GM18861 (cell line): ENCODE measurements around the gene LSP1.
"Not testable (repeated sequence)": the region's sequence is repeated elsewhere in the genome, so short reads cannot be mapped to it uniquely, and the experiment has no call there.

Experiments used
- ATAC-seq: cut with Tn5 transposase; IDR thresholded peaks from one replicate; pipeline ENCODE4 v1.9.1; 2021; ENCODE audit not compliant: unreplicated experiment

The LSP1 gene

DNA sequence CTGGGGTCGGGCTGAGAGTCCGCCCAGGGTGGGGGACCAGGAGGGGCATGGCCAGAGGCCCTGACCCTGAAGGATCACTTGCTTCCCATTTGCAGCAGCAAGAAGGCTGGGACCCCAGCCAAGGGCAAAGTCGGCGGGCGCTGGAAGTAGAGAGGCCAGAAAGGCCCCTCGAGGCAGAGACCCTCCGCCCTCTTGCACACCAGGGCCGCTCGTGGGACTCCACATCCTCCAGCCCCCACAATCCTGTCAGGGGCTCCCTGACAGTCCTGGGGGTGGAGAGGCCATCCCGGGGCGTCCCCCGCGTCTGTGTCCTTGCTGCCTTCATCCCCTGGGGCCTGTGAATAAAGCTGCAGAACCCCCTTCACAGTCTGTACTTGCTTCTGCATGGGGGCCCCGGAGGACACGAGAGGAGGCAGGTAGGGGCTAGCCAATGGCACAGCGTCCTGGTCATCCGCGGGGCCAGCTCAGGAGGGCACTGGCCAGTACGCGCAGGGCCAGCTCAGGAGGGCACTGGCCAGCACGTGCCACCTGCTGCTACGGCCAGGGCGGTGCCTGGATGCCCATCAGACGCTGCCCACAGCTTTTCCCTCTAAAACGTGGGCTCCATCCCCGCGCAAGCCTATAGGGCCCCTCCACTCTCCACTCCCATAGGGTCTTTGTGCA is 85.6 kb downstream of the LSP1 start:
- no peak for ATAC-seq

DNA sequence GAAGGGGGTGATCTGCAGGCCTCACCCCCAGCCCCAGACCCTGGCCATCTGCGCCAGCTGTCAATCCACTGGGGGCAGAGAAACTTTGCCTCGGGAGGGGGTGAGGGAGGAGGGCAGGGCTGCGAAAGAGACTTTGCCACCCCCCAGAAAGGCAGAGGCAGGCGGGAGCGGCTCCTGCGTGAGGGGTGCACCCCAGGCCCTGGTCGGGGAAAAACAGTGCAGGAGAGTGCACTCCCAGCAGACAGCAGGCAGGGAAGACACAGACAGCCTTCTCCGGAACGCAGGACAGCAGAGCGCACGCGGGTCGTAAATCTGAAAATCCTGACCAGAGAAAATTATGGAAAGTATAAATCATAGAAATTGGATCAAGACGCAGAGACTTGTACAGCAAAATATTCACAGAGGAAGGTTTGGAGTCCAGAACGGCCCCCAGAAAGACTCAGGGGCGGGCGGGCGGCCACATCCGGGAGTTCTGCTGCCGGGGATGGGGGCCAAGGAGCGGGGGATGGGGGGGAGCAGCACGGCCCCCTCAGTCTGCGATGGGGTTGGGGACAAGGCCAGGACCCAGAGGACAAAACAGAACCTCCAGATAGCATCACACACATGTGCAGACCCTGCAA is 86.2 kb downstream of the LSP1 start:
- no peak for ATAC-seq

DNA sequence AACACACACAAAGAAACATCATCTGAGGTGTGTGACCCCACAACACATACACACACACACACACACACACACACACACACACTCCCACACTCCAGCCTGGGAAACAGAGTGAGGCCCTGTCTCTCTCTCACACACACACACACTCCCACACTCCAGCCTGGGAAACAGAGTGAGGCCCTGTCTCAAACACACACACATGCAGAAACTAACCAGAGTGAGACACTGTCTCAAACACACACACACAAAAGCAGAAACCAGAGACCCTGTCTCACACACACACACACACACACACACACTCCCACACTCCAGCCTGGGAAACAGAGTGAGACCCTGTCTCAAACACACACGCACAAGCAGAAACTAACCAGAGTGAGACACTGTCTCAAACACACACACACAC is 86.9 kb downstream of the LSP1 start:
- ATAC-seq: not testable (repeated sequence)
